Measurements from ENCODE around the gene PLD6. TPM values are rescaled to one million over a fixed set of nuclear protein-coding genes. Genes with fewer than 3 reads are reported as not detected.

Gene PLD6
- total RNA-seq, 1 experiment from 2014 or later = 1.2 TPM

GRCh38 chr17:17169396-17169795, 36.7 kb downstream of the PLD6 start:
- H3K27ac Mint-ChIP-seq = no peak overlapping the region

GRCh38 chr17:17168401-17168800, 37.7 kb downstream of the PLD6 start:
- Mint-ChIP-seq H3K4me3 (no peak overlapping the region), H3K4me1 (peaks cover 10% of the 10 kb centered on the region; the same call in 1 of the 2 replicates), H3K27me3 (ENCODE audit: low read depth) (no peaks in the 10 kb centered on the region), H3K36me3 (peaks cover 29% of the 10 kb centered on the region), H3K9me3 (no peaks in the 10 kb centered on the region), H3K27ac (no peak overlapping the region)
- POLR2A ChIA-PET = no interaction called here
- ATAC-seq (no peak), DNase-seq (ENCODE audit: low spot score) (no peak)
- CTCF ChIA-PET = interaction anchor here (1.1 kb wide), 1 partner anchor 27 kb away, joined by 6 read pairs; no protein-coding TSS in a partner anchor
- no peak for TF ChIP-seq SMAD3 (CRISPR knock-in tag; IDR thresholded peaks at IDR 0.05; ENCODE audit: borderline replicate concordance)
- TF ChIP-seq SOX15 (CRISPR knock-in tag; IDR thresholded peaks at IDR 0.05) = no peak
- no peak for TF ChIP-seq ATF1 (CRISPR knock-in tag; IDR thresholded peaks at IDR 0.05)
- no peak for TF ChIP-seq SP1 (CRISPR knock-in tag; conservative IDR thresholded peaks at IDR 0.05)
- no peak for TF ChIP-seq PRDM15 (CRISPR knock-in tag; IDR thresholded peaks at IDR 0.05)
- no peak for TF ChIP-seq MYBL2 (CRISPR knock-in tag; IDR thresholded peaks at IDR 0.05)
- TF ChIP-seq STAT6 (CRISPR knock-in tag; conservative IDR thresholded peaks at IDR 0.05; ENCODE audit: low read depth) = no peak
- no peak for TF ChIP-seq TEAD4 (CRISPR knock-in tag; IDR thresholded peaks at IDR 0.05)

More at GRCh38 chr17:17169396-17169795, 36.7 kb downstream of the PLD6 start:
- no peak for TF ChIP-seq AR (CRISPR knock-in tag; IDR thresholded peaks at IDR 0.05)
- no peak for TF ChIP-seq CREB1 (CRISPR knock-in tag; IDR thresholded peaks at IDR 0.05)
- TF ChIP-seq ELF4 (CRISPR knock-in tag; IDR thresholded peaks at IDR 0.05; ENCODE audit: low read depth) = no peak
- TF ChIP-seq ZNF121 (CRISPR knock-in tag; IDR thresholded peaks at IDR 0.05) = no peak
- no peak for TF ChIP-seq FOXK1 (CRISPR knock-in tag; IDR thresholded peaks at IDR 0.05)
- no peak for TF ChIP-seq ATF2 (CRISPR knock-in tag; IDR thresholded peaks at IDR 0.05; ENCODE audit: borderline replicate concordance, low read depth)
- no peak for TF ChIP-seq RELA (CRISPR knock-in tag; IDR thresholded peaks at IDR 0.05; ENCODE audit: borderline replicate concordance)
- TF ChIP-seq IRF1 (CRISPR knock-in tag; IDR thresholded peaks at IDR 0.05) = no peak
- TF ChIP-seq FOXP1 (CRISPR knock-in tag; IDR thresholded peaks at IDR 0.05; ENCODE audit: borderline replicate concordance) = no peak
- TF ChIP-seq SMAD4 (CRISPR knock-in tag; IDR thresholded peaks at IDR 0.05) = no peak
- no peak for TF ChIP-seq JAZF1 (CRISPR knock-in tag; IDR thresholded peaks at IDR 0.05)
- TF ChIP-seq CDX4 (CRISPR knock-in tag; IDR thresholded peaks at IDR 0.05; ENCODE audit: borderline replicate concordance) = no peak
- no peak for TF ChIP-seq ZNF263 (CRISPR knock-in tag; IDR thresholded peaks at IDR 0.05; ENCODE audit: low read depth)
- CTCF ChIA-PET = interaction anchor here (1.1 kb wide), 1 partner anchor 28 kb away, joined by 6 read pairs; no protein-coding TSS in a partner anchor
- ATAC-seq (no peak), DNase-seq (ENCODE audit: low spot score) (no peak)
- no peaks in the 10 kb centered on the region for H3K27me3 Mint-ChIP-seq (ENCODE audit: low read depth)
- no peak overlapping the region for H3K4me3 Mint-ChIP-seq
- POLR2A ChIA-PET = no interaction called here
- H3K36me3 Mint-ChIP-seq = peaks cover 25% of the 10 kb centered on the region
- peaks cover 10% of the 10 kb centered on the region; the same call in 1 of the 2 replicates for H3K4me1 Mint-ChIP-seq
- H3K9me3 Mint-ChIP-seq = no peaks in the 10 kb centered on the region

Measured in WTC11 (cell line).